Activated naive CD8-positive, alpha-beta T cell treated with anti-CD3 and anti-CD28 coated beads for 36 hours (primary cell): ENCODE results near the gene DCC. TPM values are rescaled to one million over a fixed set of nuclear protein-coding genes. Genes with fewer than 3 reads are reported as not detected.

Experiments
- DNase-seq: peaks from one replicate; pipeline ENCODE4 v3.0.0; 2021
- H3K27ac Mint-ChIP-seq: one replicate; pipeline ENCODE4 v1.8.0; 2022; ENCODE audit warnings: mild to moderate bottlenecking, moderate library complexity, mixed read lengths
- H3K27me3 Mint-ChIP-seq: one replicate; pipeline ENCODE4 v1.8.0; 2022; ENCODE audit warnings: mild to moderate bottlenecking, mixed read lengths
- H3K36me3 Mint-ChIP-seq: one replicate; pipeline ENCODE4 v1.8.0; 2021; ENCODE audit warnings: mild to moderate bottlenecking, mixed read lengths
- H3K4me1 Mint-ChIP-seq: one replicate; pipeline ENCODE4 v1.8.0; 2021; ENCODE audit warnings: mixed read lengths
- H3K4me3 Mint-ChIP-seq: one replicate; pipeline ENCODE4 v1.8.0; 2022; ENCODE audit warnings: mild to moderate bottlenecking, moderate library complexity, mixed read lengths
- H3K9me3 Mint-ChIP-seq: one replicate; pipeline ENCODE4 v1.8.0; 2022; ENCODE audit warnings: mixed read lengths
- total RNA-seq, 2 experiments: library from RNA; stranded (reverse); gene quantifications; one replicate each; pipeline ENCODE4 v1.2.3, GENCODE V29; 2021

Gene DCC
- total RNA-seq, 2 experiments from 2014 or later = not detected

DNA sequence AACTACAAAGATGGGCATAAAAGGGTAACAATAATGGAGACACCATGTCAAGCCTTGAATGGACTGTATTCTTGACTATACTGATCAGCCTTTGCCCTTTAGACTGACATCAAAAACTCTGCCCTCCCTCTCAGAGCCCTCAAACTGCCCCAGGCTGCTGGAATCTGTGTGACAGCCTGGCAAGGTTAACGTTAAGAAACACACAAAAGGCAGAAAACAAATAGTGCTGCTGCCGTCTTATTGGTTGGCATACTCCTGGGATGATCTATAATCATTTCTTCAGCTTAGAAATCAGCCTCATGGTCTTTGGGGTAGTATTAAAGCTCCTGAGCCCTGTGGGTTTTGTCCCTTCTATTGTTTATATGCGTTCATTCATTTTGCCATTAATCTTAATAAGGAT is 338.0 kb downstream of the DCC start:
- no peaks in the 10 kb centered on the region for H3K36me3 Mint-ChIP-seq
- no peak overlapping the region for H3K27ac Mint-ChIP-seq
- H3K4me3 Mint-ChIP-seq = no peak overlapping the region
- H3K27me3 Mint-ChIP-seq = no peaks in the 10 kb centered on the region
- H3K4me1 Mint-ChIP-seq = no peaks in the 10 kb centered on the region
- H3K9me3 Mint-ChIP-seq = no peaks in the 10 kb centered on the region
- no peak for DNase-seq

DNA sequence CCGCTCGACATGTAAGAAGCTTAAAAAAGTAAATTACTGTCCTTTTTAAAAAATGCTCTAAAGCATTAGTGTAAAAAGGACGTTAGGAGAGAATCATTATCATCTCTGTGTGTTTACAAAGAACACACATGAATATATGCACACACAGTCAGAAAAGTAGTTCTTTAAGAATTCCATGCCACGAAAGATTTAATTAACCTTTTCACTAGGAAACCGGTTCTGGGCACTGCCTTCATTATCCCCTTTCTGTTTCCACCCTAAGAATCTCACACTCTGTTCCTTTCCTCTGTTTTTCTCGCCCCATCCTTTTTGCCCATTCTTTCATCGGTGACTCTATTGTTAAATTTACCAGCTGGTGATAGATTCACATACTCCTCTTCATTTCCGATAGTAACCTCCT is 338.6 kb downstream of the DCC start:
- DNase-seq = no peak
- Mint-ChIP-seq H3K27ac (no peak overlapping the region), H3K27me3 (no peaks in the 10 kb centered on the region), H3K36me3 (no peaks in the 10 kb centered on the region), H3K4me3 (no peak overlapping the region), H3K9me3 (no peaks in the 10 kb centered on the region), H3K4me1 (no peaks in the 10 kb centered on the region)

DNA sequence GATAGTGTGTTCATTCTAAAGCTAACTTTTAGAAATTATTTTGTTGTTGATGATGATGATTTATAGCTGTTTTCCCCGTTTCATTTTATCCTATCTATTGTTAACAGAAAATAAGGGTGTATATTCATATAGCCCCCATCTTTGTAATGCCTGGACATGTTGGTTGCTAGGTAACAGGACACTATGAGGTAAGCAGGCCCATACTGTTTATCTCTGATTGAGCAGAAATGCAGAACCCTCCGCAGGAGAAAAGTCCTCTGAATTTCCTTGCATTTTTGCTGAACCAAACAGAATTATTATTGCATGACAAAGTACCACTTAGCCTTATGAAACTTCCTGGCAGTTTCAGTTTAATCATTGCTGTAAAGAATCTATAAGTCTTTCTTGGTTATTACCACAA is 339.4 kb downstream of the DCC start:
- Mint-ChIP-seq H3K36me3 (no peaks in the 10 kb centered on the region), H3K4me1 (no peaks in the 10 kb centered on the region), H3K9me3 (no peaks in the 10 kb centered on the region), H3K27me3 (no peaks in the 10 kb centered on the region), H3K27ac (no peak overlapping the region), H3K4me3 (no peak overlapping the region)
- DNase-seq = no peak

DNA sequence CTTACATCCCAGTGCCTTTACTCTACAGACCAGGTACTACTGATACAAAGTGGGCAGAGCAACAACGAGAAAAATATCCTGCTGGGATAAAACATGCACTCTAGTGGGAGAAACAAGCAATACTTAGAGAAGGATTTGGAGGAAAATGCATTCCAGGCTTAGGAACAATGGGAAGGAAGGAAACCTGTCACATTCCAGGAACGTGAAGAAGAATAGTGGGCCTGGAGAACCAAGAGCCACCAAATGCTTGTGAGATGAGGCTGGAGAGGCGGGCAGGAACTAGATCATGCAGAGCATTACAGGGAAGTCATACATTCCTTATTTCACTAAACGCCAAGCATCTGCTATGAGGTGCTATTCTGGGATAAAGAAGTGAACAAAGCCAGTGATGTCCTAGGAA is 342.3 kb downstream of the DCC start:
- Mint-ChIP-seq H3K9me3 (no peaks in the 10 kb centered on the region), H3K4me1 (no peaks in the 10 kb centered on the region), H3K27me3 (no peaks in the 10 kb centered on the region), H3K27ac (no peak overlapping the region), H3K4me3 (no peak overlapping the region), H3K36me3 (no peaks in the 10 kb centered on the region)
- DNase-seq = no peak

DNA sequence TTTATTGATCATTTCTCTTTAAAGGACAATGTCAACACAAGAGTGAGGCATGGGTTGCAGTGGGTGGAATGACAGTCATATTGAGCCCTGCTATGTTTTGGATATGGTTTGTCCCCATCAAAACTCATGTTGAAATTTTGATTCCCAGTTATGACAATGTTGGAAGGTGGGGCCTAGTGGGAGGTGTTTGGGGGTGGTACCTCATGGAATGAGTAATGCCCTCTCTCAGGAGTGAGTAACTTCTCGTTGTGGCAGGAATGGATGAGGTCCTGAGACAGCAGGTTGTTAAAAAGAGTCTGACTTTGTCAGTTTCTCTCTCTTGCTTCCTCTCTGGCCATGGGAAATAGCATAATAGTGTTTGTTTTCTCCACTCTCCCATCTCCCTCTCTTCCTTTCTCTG is 345.3 kb downstream of the DCC start:
- Mint-ChIP-seq H3K27ac (no peak overlapping the region), H3K27me3 (no peaks in the 10 kb centered on the region), H3K4me1 (no peaks in the 10 kb centered on the region), H3K36me3 (no peaks in the 10 kb centered on the region), H3K9me3 (no peaks in the 10 kb centered on the region), H3K4me3 (no peak overlapping the region)
- DNase-seq = no peak

DNA sequence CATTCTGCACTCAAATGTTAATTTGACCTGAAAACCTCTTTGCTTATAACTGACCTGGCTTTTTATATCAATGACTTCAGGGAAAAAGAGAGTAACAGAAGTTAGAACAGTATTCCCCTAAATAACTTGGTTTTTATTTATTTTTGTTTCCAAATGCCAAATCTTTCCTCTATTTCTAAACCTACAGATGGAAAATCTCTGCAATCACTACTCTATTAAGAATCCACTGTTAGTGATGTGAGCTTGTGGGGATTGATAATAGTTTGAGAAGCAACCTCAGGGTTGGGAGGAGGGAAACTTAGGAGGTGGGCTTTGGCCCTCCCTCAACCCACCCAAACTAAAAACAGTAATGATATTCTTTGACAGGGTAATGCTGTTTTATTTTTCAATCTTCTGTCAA is 351.8 kb downstream of the DCC start:
- Mint-ChIP-seq H3K27ac (no peak overlapping the region), H3K36me3 (no peaks in the 10 kb centered on the region)

DNA sequence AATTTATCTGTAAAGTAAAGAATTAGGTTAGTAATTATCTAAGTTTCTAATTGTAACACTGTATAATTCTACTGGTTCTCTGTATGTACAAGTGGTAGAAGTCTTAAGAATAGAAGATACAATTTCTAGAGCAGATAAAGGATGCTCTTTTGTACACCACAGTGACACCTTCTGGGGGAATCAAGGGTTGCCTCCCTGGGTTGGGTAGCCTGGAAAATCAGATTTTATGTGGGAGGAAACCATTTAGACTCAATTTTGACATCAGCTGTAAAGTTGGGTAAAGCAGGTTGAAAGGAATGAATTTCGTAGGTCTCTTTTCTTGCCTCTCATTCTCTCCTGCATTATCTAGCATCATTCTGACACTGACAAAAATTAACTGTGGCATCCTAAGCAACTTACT is 354.8 kb downstream of the DCC start:
- no peak for DNase-seq

More for the DNA sequence above, 351.8 kb downstream of the DCC start:
- H3K4me1 Mint-ChIP-seq = no peaks in the 10 kb centered on the region
- DNase-seq = no peak
- no peaks in the 10 kb centered on the region for H3K9me3 Mint-ChIP-seq
- peaks cover 4% of the 10 kb centered on the region for H3K27me3 Mint-ChIP-seq
- no peak overlapping the region for H3K4me3 Mint-ChIP-seq

DNA sequence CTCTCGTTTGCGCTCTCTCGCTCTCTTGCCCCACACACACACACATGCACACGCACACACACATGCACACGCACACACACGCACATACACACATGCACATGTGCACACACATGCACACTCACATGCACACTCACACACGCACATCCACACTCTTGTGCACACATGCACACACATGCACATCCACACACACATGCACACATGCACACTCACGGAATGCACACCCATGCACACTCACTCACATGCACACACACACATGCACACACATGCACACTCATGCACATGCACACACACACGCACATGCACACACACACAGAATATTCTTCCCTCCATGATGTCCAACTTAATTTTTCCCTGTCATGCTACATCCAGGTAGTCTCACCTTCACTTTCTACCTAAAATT is 360.1 kb downstream of the DCC start:
- H3K4me1 Mint-ChIP-seq = no peaks in the 10 kb centered on the region
- no peak overlapping the region for H3K4me3 Mint-ChIP-seq
- no peak for DNase-seq
- H3K27ac Mint-ChIP-seq = no peak overlapping the region
- no peaks in the 10 kb centered on the region for H3K9me3 Mint-ChIP-seq
- H3K27me3 Mint-ChIP-seq = no peaks in the 10 kb centered on the region
- no peaks in the 10 kb centered on the region for H3K36me3 Mint-ChIP-seq

More for the DNA sequence above, 354.8 kb downstream of the DCC start:
- H3K4me3 Mint-ChIP-seq = no peak overlapping the region
- H3K27me3 Mint-ChIP-seq = peaks cover 4% of the 10 kb centered on the region
- no peak overlapping the region for H3K27ac Mint-ChIP-seq
- no peaks in the 10 kb centered on the region for H3K4me1 Mint-ChIP-seq
- no peaks in the 10 kb centered on the region for H3K36me3 Mint-ChIP-seq
- H3K9me3 Mint-ChIP-seq = no peaks in the 10 kb centered on the region

DNA sequence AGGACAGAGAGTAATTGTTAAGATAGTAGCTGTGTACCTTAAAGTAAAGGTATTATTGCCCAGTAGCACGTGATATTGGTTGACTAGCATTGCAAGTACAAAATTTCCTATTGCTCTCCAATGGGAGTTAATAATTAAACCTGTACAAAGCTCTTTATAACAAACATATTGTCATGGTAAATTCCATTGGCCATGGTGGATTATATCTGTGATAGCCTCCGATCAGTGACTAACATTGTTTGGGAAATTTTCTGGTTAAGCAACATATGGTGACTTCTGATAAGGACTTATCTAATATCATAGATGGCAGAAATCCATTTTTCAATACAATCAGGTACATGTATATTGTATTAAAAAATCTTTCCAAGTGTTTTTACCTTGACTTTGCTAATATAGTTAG is 360.8 kb downstream of the DCC start:
- H3K4me1 Mint-ChIP-seq = no peaks in the 10 kb centered on the region
- DNase-seq = no peak
- no peak overlapping the region for H3K4me3 Mint-ChIP-seq
- no peak overlapping the region for H3K27ac Mint-ChIP-seq
- no peaks in the 10 kb centered on the region for H3K9me3 Mint-ChIP-seq
- no peaks in the 10 kb centered on the region for H3K36me3 Mint-ChIP-seq
- H3K27me3 Mint-ChIP-seq = no peaks in the 10 kb centered on the region

DNA sequence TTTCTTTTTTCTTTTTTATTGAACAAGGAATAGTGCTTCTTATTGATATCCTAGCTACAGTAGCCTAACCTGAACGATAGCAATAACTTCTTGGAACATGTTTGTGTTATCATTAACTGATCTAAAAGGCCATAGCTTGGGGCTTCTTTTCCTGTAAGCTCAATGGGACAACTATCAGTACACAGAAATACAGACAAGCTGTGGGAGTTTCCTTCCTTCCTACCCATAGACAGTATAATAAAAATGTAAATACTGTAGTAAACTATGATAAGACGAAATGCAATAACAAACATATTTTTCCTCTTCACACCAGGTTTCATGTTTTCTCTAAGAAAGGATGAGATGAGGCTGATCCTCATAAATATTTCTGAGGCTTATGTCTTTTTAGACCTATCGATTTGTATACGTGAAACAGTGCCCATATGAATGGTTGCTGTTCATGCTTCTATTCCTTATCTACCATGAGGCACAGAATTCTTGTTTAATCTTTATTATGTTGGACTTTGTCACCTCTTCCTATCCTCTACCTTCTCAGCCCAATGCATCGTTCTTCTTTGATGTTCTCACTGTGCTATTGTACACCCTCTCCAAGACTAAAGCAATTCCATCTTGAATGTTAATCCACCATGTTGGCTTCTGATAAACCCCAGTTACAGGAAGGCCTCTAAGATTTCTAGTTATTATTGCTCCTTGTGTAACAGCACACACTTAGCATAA is 361.4 kb downstream of the DCC start:
- Mint-ChIP-seq H3K27ac (no peak overlapping the region), H3K4me3 (no peak overlapping the region), H3K36me3 (no peaks in the 10 kb centered on the region), H3K4me1 (no peaks in the 10 kb centered on the region), H3K27me3 (no peaks in the 10 kb centered on the region), H3K9me3 (no peaks in the 10 kb centered on the region)
- no peak for DNase-seq

DNA sequence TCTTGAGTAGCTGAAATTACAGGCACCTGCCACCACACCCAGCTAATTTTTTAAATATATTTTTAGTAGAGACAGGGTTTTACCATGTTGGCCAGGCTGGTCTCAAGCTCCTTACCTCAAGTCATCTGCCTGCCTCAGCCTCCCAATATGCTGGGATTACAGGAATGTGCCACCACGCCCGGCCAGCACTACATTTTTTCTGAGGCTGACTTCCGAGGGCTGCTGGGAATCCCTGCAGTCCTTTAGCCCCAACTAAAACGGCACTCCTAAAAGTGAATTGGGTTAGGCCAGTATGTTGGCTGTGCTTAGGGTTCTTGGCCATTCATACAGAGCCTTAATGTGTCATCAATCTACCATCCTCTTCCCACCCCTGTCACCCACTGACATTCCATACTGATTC is 375.4 kb downstream of the DCC start:
- Mint-ChIP-seq H3K4me1 (no peaks in the 10 kb centered on the region), H3K27ac (no peak overlapping the region)

DNA sequence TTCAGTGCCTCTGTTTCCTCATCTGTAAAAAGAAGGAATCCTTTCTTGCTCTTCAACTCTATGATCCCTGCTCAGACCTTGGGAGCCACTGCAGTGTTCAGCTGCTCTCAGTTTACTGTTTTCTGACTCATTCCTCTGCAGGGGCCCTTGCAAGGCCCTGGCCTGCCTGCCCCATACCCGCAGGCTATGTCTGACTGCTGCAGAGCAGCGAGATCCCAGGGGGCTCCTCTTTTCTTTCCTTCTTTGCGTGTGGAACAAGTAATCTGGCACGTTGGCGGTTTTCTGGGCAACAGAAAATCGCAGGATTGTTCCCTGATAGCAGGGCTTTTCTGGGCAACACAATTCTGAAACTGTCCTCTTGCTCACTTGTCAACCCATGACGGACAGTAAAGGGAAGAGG is 376.0 kb downstream of the DCC start:
- Mint-ChIP-seq H3K27ac (no peak overlapping the region), H3K36me3 (no peaks in the 10 kb centered on the region), H3K4me1 (no peaks in the 10 kb centered on the region), H3K27me3 (no peaks in the 10 kb centered on the region), H3K9me3 (no peaks in the 10 kb centered on the region), H3K4me3 (no peak overlapping the region)
- DNase-seq = no peak

More for the DNA sequence above, 375.4 kb downstream of the DCC start:
- no peak for DNase-seq
- H3K4me3 Mint-ChIP-seq = no peak overlapping the region
- H3K36me3 Mint-ChIP-seq = no peaks in the 10 kb centered on the region
- H3K27me3 Mint-ChIP-seq = no peaks in the 10 kb centered on the region
- H3K9me3 Mint-ChIP-seq = no peaks in the 10 kb centered on the region

DNA sequence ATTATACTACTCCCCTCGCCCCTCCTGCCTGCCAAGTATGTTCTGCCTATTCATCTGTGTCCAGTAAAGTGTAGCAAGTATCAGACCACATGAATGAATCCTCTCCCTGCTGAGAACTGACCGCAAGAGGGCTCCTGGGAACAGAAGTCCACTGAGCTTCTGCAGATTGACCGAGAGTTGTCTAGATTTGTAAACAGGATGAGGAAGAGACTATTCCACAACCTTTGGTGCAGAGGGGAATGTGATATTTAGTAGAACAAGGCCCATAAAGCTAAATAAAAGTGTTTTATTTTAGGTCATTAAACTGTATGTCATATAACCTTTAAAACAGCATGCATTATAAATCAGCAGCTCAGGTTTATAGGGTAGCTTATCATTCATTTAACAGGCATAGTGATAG is 377.0 kb downstream of the DCC start:
- DNase-seq = no peak
- Mint-ChIP-seq H3K27ac (no peak overlapping the region), H3K27me3 (no peaks in the 10 kb centered on the region), H3K4me1 (no peaks in the 10 kb centered on the region), H3K36me3 (no peaks in the 10 kb centered on the region), H3K4me3 (no peak overlapping the region), H3K9me3 (no peaks in the 10 kb centered on the region)

DNA sequence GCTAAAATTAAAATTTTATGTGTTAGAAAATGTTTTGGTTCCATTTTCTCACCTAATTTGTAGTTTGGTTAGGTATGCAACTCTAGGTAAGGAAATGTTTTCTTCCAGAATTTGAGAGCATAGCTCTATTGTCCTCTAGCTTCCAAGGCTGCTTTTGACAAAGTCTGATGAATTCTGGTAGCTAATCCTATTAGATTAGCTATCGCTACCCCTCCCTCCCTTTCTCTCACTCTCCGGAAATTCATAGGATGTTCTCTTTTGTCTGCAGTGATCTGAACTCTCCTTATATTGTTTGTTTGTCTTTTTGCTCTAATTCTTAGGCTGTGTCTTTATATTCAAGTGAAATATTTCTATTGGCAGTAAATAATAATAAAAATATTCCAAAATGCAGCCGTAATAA is 382.9 kb downstream of the DCC start:
- no peaks in the 10 kb centered on the region for H3K9me3 Mint-ChIP-seq
- no peaks in the 10 kb centered on the region for H3K36me3 Mint-ChIP-seq
- no peak for DNase-seq
- H3K27me3 Mint-ChIP-seq = no peaks in the 10 kb centered on the region
- no peak overlapping the region for H3K27ac Mint-ChIP-seq
- no peak overlapping the region for H3K4me3 Mint-ChIP-seq
- no peaks in the 10 kb centered on the region for H3K4me1 Mint-ChIP-seq

DNA sequence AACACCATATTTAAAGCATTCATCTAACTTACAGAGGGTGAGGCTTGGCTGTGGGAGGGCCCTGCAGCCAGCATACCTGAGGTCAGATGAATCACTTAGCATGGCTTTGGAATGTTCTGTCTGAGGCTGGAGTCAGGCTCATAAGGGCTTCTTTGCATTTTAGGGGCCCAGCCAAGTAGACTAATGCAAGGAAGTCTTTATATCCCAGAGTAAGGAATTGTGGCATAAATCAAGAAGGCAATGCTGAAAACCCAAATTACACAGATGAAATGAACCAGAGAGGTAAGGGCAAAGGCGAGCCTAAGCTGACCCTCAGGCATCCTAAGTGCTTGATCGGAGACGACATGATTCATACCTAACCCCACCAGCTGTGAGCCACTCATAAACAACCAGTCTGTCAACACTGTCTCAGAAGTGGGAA is 383.6 kb downstream of the DCC start:
- no peaks in the 10 kb centered on the region for H3K9me3 Mint-ChIP-seq

DNA sequence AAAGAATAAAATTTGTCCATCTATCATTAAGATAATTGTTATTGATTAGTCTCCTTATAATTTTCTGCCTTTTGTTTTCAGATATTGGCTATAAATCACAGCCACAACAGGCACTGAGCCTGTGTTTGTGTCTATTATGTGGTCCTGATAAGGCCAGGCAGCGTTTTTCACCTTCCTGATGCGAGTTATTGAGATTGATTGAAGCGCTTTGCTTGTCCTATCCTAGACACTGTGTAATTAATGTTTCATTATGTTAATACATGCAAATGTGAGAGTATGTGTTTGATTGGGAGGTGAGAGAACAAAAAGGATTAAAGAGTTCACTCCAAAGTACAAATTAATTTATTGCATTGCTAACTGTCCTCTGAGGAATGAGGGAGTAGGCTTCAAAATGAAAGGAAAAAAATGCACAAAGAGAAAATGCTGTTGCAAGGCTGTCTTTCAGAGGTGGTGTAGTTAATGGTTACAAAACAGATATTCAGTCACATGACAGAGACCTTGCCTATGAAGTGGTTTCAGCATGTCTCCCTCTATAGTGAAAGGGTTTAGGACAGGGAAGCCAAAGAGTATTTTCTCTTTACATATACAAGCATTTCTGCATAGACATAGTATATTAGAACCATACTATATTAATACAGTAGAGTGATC is 391.1 kb downstream of the DCC start:
- Mint-ChIP-seq H3K36me3 (no peaks in the 10 kb centered on the region), H3K27me3 (no peaks in the 10 kb centered on the region), H3K4me3 (no peak overlapping the region), H3K4me1 (no peaks in the 10 kb centered on the region), H3K9me3 (no peaks in the 10 kb centered on the region), H3K27ac (no peak overlapping the region)
- DNase-seq = no peak

More for the DNA sequence above, 383.6 kb downstream of the DCC start:
- Mint-ChIP-seq H3K4me1 (no peaks in the 10 kb centered on the region), H3K36me3 (no peaks in the 10 kb centered on the region), H3K27me3 (no peaks in the 10 kb centered on the region), H3K27ac (no peak overlapping the region), H3K4me3 (no peak overlapping the region)
- DNase-seq = no peak
